BE2C (cell line): Measurements from ENCODE around the gene CCDC63.

ENCODE experiments used
- DNase-seq: peaks from one replicate; pipeline ENCODE4 v3.0.0-alpha.2; 2020
- H3K27me3 ChIP-seq: fragments of 250-450 bp; sonication (Bioruptor Pico); 2 replicates; pipeline ENCODE4 v1.5.1; 2020; ENCODE audit warnings: mild to moderate bottlenecking
- H3K36me3 ChIP-seq: fragments of 250-450 bp; sonication (Bioruptor Pico); 2 replicates; pipeline ENCODE4 v1.5.1; 2020; ENCODE audit warnings: mild to moderate bottlenecking
- H3K4me1 ChIP-seq: fragments of 250-450 bp; sonication (Bioruptor Pico); 2 replicates; pipeline ENCODE4 v1.5.1; 2020
- H3K4me3 ChIP-seq: 2 replicates; pipeline ENCODE4 v1.5.1; 2011; ENCODE audit warnings: low read depth, low read length
- H3K9me3 ChIP-seq: fragments of 250-450 bp; sonication (Bioruptor Pico); 2 replicates; pipeline ENCODE4 v1.5.1; 2020
- CTCF ChIP-seq: IDR thresholded peaks from 2 replicates; pipeline ENCODE4 v1.5.1; 2012; ENCODE audit warnings: mild to moderate bottlenecking, low read depth, low read length

Gene CCDC63

GRCh38 chr12:110906985-110907384 is 60.2 kb downstream of the CCDC63 start:
- Histone ChIP-seq H3K4me1 (no peaks in the 10 kb centered on the region), H3K4me3 (no peak overlapping the region), H3K36me3 (no peaks in the 10 kb centered on the region), H3K27me3 (no peaks in the 10 kb centered on the region), H3K9me3 (no peaks in the 10 kb centered on the region)
- TF ChIP-seq CTCF, result no peak
- DNase-seq, result no peak

DNA sequence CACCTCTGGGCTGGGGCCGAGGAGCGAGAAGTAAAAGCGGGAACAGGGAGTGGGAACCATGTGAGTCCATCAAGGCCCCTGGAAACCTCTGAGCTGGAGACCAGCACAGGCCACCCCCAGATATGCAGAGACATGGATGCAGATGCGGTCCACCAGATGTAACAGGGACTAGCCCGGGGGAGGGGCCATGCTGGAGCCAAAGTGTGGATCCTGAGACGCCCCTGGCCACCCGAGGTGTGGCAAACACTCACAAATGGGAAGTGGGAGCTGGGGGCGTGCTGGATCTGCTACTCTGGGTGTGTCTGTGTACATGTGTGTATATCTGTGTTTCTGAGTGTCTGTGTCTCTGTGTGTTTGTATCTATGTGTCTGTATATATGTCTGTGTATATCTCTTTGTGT is 60.8 kb downstream of the CCDC63 start:
- no peak for TF ChIP-seq CTCF

DNA sequence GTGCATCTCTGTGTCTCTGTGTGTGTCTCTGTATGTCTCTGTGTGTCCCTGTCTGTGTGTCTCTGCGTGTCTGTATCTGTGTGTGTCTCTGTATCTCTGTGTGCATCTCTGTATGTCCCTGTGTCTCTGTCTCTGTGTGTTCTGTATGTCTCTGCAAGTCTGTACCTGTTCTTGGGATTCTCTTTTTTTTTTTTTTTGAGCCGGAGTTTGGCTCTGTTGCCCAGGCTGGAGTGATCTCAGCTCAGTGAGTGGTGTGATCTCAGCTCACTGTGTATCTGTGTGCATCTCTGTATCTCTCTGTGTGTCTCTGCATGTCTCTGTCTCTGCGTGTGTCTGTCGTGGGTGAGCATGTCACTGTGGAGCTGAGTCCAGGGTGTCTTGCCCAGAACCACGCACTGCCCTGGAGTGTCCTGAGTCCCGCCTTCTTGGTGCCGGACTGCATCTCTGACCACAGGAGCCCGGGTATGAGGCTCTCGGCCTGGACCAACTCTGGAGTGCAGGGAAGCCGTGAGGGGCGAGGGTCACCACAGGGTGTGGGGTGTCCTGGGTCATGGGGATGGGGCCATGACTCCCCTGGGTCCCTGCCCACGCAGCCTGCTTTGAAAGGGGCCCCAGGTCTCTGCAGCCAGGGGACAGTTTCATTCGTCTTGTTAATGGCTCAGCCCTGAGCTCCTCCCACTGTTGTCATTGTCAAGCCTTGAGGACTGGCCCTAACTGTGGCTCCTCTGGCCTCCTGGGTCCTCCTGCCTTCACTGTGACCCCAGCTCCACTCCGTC is 61.8 kb downstream of the CCDC63 start:
- Histone ChIP-seq H3K36me3 (no peaks in the 10 kb centered on the region), H3K9me3 (no peaks in the 10 kb centered on the region), H3K4me1 (no peaks in the 10 kb centered on the region), H3K4me3 (no peak overlapping the region), H3K27me3 (no peaks in the 10 kb centered on the region)
- TF ChIP-seq CTCF, result no peak
- no peak for DNase-seq

More for the DNA sequence above, 60.8 kb downstream of the CCDC63 start:
- Histone ChIP-seq H3K9me3 (no peaks in the 10 kb centered on the region), H3K4me1 (no peaks in the 10 kb centered on the region), H3K36me3 (no peaks in the 10 kb centered on the region), H3K4me3 (no peak overlapping the region), H3K27me3 (no peaks in the 10 kb centered on the region)
- DNase-seq, result no peak

- H3K4me3 ChIP-seq, result no peak overlapping the region
- no peak for DNase-seq
- H3K36me3 ChIP-seq, result no peaks in the 10 kb centered on the region
- H3K9me3 ChIP-seq, result no peaks in the 10 kb centered on the region
- H3K4me1 ChIP-seq, result no peaks in the 10 kb centered on the region
- TF ChIP-seq CTCF, result no peak
- H3K27me3 ChIP-seq, result no peaks in the 10 kb centered on the region
Observed at GRCh38 chr12:110912263-110912662, 65.5 kb downstream of the CCDC63 start.

- no peak for DNase-seq
Observed at GRCh38 chr12:110913119-110914056, 66.6 kb downstream of the CCDC63 start.

More at GRCh38 chr12:110913119-110914056, 66.6 kb downstream of the CCDC63 start:
- H3K27me3 ChIP-seq, result no peaks in the 10 kb centered on the region
- H3K9me3 ChIP-seq, result no peaks in the 10 kb centered on the region
- H3K36me3 ChIP-seq, result no peaks in the 10 kb centered on the region
- H3K4me1 ChIP-seq, result no peaks in the 10 kb centered on the region
- TF ChIP-seq CTCF, result no peak
- no peak overlapping the region for H3K4me3 ChIP-seq
